HL-60/S4 treated with retinoic acid at 250 ng/mL for 4 days and 3 days (cell line): Measurements from ENCODE around the gene NOP16.

Experiments used
- in situ Hi-C: fragments of 300-500 bp; cut with MboI; formaldehyde crosslinking; loops from 2 replicates; pipeline ENCODE4 v1.7.0; 2022; ENCODE audit warnings: low sequenced_read_pairs

The NOP16 gene

GRCh38 chr5:176388444-176389134 lies at the start of gene NOP16, which contains the start of gene HIGD2A:
Gene NOP16, minus strand, starts transcription at chr5:176388598. Its CDS starts 59 bp downstream, at chr5:176388539.
Gene HIGD2A, plus strand, starts transcription at chr5:176388751. Its CDS starts 69 bp downstream, at chr5:176388820.
- in situ Hi-C loops: no loop called here

DNA sequence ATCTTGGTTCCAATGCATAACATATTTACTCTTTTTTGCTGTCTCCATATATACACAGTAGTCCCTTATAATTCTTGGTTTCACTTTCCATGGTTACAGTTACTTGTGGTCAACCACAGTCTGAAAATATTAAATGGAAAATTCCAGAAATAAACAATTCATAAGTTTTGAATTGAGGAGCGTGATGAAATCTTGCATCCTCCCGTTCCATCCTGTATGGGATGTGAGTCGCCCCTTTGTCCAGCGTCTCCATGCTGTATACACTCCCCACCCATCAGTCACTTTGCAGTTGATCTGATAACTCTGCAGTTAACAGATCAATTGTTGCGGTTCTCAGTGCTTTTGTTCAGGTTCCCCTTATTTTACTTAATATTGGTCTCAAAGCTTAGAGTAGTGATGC lies 48.3 kb upstream of the NOP16 start:
- in situ Hi-C loops: no loop called here

DNA sequence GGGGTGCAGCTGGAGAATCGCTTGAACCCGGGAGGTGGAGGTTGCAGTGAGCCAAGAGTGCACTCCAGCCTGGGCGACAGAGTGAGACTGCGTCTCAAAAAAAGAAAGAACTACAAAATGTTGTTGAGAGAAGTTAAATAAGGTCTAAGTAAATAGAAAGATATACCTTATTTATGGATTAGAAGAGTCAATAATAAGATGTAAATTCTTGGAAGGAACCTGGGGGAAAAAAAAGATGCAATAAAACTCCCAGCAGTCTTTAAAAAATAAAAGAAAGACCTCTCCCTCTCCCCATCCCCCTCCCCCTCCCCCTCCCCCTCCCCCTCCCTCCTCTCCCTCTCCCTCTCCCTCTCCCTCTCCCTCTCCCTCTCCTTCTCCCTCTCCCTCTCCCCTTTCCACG lies 44.3 kb upstream of the NOP16 start:
- in situ Hi-C loops: no loop called here

DNA sequence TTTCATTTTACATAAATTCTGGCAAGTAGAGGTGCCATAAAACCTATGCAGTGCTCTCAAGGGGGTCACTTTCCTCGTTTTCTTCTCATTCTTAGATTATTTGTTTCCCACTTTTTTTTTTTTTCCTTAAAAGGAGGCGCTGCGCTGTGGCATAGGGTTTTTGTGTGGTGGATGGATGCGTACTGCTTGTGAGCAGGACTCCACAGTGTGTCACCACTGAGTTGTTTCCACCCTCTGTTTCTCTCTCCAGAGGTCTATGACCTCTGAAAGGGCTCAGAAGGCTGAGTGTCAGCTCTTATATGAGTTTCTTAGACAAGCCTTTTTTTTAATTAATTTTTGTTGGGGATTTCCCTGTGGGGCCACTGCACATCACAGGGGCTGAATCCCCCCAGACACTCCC lies 41.6 kb upstream of the NOP16 start:
- in situ Hi-C loops: no loop called here

DNA sequence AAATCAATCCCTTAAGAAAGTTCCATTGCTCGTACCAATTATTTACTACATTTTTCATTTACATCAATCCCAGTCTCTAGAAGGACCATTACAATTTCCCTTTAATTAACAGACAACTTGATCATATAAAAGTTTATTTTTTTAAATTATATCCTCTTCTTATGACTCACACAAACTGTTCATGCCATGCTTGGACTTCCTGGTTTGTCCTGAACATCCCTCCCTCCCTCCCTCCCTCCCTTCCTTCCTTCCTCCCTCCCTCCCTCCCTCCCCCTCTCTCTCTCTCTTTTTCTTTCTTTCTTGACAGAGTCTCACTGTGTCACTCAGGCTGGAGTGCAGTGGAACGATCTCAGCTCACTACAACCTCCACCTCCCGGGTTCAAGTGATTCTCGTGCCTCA lies 39.6 kb upstream of the NOP16 start:
- in situ Hi-C loops: no loop called here

- in situ Hi-C loops: no loop called here
Measured at GRCh38 chr5:176426876-176427275, 38.5 kb upstream of the NOP16 start.

DNA sequence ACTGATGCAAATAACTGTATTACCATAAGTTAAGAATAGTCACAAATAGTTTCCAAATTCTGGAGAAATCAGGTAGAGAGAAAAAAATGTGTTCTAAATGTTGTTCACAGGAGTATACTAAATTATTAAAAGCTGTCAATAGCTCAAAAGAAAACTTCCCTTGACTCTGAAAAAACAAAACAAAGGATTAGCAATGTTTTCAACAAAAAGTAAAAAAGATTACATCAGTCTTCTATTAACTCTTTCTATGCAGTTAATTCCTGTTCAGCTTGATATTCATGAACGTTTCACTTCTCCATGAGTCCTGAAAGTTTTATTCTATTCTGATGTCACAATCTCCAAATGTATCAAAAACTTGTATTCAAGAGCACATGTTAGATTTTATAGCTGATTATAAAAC lies 37.4 kb upstream of the NOP16 start:
- in situ Hi-C loops: no loop called here

DNA sequence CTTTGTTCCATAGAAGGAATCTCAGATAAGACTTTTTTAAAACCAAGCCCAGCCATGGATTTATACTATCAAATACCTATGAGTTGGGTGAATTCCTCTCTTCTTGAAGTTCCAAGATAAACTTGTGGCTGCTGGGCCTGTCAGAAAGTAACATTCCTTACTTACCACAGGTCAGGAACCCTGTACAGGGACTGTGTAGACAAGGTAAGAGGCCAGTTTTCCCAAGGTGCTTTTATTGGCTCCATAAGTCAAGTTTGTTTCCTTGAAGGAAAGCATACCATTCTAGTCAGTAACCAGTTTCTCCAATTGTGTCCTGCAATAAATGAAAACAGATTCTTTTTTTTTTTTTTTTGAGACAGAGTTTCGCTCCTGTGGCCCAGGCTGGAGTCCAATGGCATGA lies 36.7 kb upstream of the NOP16 start:
- in situ Hi-C loops: no loop called here

DNA sequence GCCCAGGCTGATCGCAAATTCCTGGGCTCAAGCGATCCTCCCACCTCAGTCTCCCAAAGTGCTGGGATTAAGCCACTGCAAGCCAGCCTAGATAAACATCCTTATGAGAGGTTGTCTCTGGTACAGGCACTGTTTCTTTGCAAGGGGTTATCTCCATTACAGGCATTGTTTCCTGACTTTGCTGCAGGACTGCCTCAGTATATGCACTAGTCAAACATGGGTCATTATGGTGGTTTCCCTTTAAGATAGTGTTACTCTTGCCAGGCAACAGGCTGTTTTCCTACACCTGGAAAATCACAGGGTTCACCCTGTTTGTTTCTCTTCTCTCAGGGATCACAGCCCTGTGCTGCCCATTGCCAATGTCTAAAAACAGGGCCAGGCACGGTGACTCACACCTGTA lies 35.8 kb upstream of the NOP16 start:
- in situ Hi-C loops: no loop called here

- in situ Hi-C loops: no loop called here
Measured at GRCh38 chr5:176420972-176421544, 32.7 kb upstream of the NOP16 start.

GRCh38 chr5:176420086-176420485 lies 31.7 kb upstream of the NOP16 start:
- in situ Hi-C loops: no loop called here

DNA sequence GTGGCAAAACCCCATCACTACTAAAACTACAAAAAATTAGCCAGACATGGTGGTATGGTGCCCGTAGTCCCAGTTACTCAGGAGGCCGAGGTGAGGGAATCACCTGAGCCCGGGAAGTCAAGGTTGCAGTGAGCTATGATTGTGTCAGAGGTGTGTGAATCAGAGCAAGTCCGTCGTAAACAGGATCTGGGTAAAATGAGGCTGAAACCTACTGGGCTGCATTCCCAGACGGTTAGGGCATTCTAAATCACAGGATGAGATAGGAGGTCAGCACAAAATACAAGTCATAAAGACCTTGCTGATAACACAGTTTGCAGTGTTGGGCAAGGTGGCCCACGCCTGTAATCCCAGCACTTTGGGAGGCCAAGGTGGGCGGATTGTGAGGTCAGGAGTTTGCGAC lies 29.9 kb upstream of the NOP16 start:
- in situ Hi-C loops: no loop called here

GRCh38 chr5:176416965-176417364 lies 28.6 kb upstream of the NOP16 start:
- in situ Hi-C loops: no loop called here

DNA sequence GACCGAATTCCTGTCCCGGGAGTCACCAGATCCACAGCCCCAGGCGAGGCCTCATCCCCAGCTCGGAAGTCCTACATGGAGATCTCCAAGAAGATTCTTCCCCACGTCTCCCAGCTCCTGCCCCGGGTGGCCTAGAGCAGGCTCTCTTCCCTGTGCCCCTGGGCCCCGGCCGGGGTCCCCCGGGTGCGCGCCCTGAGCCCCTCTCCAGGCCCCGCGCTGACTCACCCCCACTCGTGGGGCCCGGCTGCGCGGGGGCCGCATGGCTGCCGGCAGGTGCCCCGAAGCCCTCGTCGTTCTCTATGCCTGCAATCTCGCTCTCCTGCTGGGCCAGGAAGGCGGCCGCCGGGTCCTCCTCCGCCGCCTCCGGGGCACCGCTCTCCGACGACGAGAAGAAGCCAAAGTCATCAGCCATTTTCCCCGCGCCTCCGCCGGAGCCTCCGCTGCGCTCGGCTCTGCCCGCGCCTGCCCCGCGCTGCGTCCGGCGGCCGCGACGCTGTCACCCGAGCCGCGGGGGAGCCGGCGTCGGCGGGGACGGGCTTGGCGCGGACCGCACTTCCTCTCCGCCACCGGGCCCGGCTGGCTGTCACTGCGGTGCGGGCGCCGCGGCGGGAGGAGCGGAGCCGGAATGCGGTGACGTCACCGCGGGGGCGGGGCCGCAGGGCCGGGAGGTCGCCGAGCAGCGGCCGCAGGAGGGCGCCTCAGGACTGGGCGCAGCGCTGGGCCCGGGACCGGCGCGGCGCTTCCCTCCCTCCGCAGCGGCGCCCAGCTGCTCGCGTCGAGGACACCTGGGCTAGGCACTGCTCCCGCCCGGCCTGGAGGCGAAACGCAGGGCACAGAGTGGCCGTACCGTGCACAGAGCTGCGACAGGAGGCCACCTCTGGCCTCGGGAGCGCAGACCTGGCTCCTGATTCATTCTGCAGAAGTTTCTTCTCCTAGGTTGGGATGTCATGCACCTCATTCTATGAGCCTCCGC lies 27.8 kb upstream of the NOP16 start, which contains the start of gene CLTB:
CLTB (minus strand) TSS at position 588 of the 973 bp plus-strand sequence; CDS start at position 412, 176 bp downstream.
- in situ Hi-C loops: no loop called here

DNA sequence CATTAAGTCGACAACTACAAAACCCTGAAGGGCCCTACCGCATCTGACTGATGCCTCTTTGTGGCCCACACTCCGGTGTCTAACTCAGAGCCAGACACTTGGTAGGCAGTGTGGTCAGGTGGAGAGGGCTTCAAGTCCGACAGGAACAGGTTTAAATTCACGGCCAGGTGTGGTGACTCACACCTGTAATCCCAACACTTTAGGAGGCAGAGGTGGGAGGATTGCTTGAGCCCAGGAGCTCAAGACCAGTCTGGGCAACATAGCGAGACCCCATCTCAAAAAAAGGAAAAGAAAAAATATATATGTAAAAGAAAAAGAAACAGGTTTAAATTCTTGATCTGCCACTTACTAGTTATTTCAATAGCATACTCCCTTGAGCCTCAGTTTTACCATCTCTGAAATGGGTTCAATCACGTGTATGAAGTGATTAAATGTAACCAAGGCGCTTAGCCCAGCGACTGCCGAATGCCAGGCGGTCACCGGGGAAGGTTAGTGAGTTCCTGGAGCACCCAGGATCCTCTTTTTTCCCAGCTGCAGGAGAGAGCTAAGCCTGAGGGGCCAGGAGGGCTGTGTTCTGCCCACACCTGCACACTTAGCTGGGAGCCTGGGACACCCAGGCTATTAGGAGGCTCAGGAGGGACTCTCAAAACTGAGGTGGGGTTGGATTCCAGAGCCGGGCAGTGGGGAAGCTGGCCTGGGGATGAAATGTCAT lies 27.0 kb upstream of the NOP16 start:
- in situ Hi-C loops: no loop called here

DNA sequence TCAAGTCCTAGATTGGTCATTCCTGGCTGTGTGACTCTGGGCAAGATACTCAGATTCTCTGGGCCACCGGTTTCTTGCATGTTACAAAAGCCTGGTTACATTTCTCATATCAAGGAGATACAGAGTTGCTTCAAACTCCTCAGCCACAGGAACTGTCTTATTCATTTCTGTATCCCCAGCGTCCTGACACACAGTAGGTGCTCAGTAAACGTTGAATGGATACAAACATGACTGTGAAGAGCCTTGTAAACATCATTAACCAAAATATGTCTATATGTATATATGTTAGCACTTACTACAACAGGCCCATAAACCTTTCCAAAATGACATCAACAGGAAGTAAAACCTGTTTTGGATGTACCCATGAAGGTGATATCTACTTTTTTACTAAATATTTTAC lies 26.3 kb upstream of the NOP16 start:
- in situ Hi-C loops: no loop called here

DNA sequence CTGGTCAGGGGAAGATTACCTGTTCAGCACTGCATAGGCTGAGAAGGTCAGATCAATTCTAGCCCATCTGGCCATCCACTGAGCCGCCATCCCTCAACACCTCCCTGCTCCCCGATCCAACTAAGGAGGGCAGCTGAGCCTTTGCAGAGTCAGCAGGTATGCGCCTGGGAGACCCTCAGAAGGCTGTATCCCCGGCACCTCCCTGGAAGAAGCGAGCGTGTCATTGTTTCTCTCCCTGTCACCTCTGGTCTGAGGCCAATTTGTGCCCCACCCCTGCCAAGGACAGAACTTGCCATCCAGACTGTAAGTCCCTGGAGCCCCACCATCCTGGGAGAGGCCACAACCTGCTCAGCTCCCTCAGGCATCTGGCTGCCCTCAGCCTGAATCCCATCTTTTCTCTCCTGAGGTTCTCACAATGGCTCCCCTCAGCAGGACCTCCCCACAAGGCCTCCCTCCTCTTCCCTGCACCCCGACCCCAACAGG lies 25.4 kb upstream of the NOP16 start:
- in situ Hi-C loops: no loop called here

DNA sequence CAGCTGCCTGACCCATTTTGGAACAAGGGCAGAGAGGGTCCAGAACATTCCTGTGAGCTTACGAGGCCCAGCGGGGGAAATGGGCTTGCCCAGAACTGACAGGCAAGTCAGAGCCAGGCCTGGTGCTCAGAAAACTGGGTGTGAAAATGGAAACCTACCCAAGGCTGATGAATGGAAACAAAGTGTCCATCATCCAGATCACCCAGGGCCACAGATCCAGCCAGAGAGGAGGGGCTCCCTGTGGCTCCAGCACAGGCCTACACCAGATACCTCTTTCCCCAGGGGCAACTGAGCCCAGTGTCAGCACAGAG lies 24.8 kb upstream of the NOP16 start:
- in situ Hi-C loops: no loop called here

DNA sequence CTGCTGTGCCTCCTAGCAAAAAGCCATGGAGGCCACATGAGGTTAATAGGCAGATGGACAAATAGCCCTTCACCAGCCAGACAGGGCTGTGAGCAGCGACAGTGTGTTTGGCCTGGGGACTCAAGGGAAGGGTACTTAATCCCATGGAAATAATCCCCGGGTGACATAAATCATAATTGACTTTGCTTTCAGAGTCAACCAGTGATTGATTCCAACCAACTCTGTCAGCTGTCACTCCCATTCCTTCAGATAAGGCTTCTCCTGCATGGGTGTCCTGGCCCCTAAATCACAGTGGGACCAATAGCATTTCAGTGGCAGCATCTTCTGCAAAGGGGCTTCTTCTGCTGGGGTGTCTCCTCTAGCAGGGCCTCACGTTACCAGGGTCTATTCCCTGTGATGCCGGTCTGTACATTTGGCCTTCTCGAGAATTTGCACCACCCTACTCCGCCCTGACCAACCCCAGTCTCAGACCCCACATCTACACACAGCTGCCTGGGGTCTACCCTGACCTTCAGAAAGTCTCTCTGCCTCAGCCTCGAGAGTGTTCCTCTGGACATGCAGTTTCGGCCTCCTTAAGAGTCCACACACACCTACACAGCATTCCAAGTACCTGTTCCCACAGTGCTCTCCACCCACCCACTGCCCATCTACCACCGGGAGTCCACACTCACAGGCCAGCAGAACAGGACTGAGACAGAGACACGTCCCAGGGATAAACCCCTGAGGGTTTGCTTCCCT lies 24.3 kb upstream of the NOP16 start:
- in situ Hi-C loops: no loop called here

DNA sequence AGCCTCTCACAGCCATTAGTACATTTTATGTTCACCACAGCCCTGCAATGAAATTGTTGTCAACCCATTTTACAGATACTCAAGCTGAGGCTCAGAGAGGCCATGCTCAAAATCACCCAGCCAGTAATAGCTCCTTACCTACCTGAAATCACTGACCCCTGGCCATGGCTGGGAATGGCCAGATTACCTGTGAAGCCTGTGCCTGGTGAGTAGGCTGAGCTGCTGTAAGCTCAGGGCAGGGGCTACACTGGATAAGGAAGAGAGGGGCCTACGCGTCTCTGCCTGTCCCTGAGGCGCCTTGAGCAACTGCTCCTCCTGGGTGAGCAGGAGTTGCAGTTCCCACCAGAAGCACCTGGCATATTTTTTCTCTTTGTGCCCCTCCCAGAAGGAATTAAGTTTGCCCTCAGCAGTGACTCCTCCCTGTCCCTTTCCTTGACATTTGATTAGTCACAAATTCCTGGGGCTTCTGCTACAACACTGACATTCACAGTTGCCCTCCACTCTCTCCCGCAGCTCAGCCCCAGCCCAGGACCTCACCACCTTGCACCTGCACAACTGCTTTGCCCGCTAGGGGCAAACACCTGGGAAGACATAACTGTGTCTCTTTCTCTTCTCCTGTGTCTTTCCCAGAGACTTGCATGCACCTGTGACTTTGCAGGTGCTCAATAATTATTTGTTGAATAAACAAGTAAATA lies 22.2 kb upstream of the NOP16 start:
- in situ Hi-C loops: no loop called here
